ENCODE results near the gene LEP.

Gene LEP

DNA sequence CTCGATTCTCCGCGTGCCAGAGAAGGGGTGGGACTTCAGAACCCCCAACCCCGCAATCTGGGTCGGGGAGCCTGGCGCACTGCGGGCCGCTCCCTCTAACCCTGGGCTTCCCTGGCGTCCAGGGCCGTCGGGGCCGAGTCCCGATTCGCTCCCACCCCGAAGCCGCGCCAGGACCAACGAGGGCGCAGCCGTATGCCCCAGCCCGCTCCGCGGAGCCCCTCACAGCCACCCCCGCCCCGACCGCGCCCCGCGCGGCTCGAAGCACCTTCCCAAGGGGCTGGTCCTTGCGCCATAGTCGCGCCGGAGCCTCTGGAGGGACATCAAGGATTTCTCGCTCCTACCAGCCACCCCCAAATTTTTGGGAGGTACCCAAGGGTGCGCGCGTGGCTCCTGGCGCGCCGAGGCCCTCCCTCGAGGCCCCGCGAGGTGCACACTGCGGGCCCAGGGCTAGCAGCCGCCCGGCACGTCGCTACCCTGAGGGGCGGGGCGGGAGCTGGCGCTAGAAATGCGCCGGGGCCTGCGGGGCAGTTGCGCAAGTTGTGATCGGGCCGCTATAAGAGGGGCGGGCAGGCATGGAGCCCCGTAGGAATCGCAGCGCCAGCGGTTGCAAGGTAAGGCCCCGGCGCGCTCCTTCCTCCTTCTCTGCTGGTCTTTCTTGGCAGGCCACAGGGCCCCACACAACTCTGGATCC is at the start of gene LEP:
Gene LEP (plus strand): TSS at position 583 of the 691 bp plus-strand sequence. CDS start 10,741 bp downstream, outside the sequence.
- no peak within 1 kb of the TSS for H3K4me3 ChIP-seq (ENCODE audit: low read depth, low read length)
- TF ChIP-seq, protein P1, sequence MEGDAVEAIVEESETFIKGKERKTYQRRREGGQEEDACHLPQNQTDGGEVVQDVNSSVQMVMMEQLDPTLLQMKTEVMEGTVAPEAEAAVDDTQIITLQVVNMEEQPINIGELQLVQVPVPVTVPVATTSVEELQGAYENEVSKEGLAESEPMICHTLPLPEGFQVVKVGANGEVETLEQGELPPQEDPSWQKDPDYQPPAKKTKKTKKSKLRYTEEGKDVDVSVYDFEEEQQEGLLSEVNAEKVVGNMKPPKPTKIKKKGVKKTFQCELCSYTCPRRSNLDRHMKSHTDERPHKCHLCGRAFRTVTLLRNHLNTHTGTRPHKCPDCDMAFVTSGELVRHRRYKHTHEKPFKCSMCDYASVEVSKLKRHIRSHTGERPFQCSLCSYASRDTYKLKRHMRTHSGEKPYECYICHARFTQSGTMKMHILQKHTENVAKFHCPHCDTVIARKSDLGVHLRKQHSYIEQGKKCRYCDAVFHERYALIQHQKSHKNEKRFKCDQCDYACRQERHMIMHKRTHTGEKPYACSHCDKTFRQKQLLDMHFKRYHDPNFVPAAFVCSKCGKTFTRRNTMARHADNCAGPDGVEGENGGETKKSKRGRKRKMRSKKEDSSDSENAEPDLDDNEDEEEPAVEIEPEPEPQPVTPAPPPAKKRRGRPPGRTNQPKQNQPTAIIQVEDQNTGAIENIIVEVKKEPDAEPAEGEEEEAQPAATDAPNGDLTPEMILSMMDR (IDR thresholded peaks at IDR 0.05; ENCODE audit: insufficient read depth, low read depth, low read length, missing control alignments), result no peak
- no peak for DNase-seq (ENCODE audit: low read depth)

DNA sequence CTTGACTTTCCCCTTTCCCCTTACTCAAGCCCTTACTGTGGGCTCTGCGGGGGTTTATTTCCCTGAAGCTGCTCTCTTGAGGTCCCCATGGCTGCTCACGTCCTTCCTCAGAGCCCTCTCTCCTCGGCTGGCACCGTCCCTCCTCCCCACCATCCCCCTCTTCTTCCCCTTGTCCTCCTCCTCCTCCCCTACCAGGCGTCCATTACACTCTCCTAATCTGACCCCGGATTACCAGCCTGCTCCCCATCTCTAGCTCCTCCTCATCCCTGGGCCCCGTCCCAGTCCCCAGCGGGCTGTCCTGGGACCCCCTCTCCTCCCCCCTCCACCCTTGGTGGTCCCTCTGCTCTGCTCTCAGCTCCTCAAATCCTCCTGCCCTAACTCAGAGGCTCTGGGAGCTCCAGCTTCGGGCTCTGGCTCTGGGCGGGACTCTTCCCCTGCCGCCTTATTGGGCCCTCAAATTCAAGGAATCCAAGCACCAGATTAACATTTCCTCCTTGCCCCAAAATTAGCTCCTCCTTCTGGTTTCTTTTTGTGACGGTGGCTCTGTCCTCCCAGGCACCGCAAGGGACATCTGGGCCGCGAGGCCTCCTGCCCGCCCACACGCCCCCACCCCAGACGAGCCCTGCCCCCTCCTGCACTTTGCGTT is 48.5 kb upstream of the LEP start:
- TF ChIP-seq, protein P1 (IDR thresholded peaks at IDR 0.05; ENCODE audit: insufficient read depth, low read depth, low read length, missing control alignments), result no peak
- DNase-seq (ENCODE audit: low read depth), result no peak
- H3K4me3 ChIP-seq (ENCODE audit: low read depth, low read length), result no peak overlapping the region

DNA sequence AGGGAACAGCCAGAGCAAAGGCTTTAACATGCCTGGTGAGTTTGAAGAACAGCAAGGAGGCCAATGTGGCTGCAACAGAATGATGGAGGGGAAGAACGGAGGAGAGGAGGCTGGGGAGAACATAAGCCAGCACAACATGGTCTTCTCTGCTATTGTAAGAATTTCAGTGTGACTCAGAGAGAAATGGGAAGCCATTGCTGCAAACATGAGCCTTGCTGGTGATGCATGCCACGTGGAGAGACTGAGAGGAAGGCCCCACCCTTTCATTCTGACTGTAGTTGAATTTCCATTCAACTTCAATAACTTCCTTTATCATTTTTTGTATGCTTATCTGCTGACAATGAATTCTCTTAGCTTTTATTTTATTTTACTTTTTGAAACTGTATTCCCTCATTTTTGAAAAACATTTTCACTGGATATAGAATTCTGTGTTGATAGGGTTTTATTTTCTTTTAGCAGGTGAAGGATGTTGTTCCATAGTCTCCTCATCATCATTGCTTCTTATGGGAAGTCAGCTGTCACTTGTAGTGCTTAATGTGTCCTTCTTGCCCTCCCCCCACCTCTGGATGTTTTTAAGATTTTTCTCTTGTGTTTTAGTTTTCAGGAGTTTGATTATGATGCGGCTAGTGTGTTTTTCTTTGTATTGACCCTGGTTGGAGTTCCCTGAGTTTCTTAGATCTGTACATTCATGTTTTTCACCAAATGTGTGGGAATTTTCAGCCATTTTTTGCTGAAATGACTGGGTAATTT is 46.4 kb upstream of the LEP start:
- no peak for DNase-seq (ENCODE audit: low read depth)
- no peak overlapping the region for H3K4me3 ChIP-seq (ENCODE audit: low read depth, low read length)
- TF ChIP-seq, protein P1 (IDR thresholded peaks at IDR 0.05; ENCODE audit: insufficient read depth, low read depth, low read length, missing control alignments), result no peak

DNA sequence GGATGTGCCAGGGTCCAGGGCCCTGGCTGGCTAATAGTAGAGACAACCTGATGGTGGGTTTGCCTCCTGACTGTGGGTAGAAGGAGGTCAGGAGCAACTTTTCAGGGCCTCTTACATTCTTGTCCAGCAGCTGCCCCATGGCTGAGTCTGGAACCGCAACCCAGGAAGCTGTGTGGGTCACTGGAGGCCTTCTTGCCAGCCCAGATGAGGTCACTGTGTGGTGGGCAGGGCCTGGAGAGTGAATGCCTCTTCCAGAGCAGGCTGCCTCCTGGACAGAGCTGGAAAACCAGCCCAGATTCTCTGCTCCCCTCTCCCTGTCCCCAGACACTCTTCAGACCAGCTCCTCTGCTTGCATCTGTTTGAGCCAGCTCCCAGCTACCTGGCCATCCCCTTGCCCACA is 43.5 kb upstream of the LEP start:
- TF ChIP-seq, protein P1 (IDR thresholded peaks at IDR 0.05; ENCODE audit: insufficient read depth, low read depth, low read length, missing control alignments), result no peak
- H3K4me3 ChIP-seq (ENCODE audit: low read depth, low read length), result no peak overlapping the region
- DNase-seq (ENCODE audit: low read depth), result no peak

DNA sequence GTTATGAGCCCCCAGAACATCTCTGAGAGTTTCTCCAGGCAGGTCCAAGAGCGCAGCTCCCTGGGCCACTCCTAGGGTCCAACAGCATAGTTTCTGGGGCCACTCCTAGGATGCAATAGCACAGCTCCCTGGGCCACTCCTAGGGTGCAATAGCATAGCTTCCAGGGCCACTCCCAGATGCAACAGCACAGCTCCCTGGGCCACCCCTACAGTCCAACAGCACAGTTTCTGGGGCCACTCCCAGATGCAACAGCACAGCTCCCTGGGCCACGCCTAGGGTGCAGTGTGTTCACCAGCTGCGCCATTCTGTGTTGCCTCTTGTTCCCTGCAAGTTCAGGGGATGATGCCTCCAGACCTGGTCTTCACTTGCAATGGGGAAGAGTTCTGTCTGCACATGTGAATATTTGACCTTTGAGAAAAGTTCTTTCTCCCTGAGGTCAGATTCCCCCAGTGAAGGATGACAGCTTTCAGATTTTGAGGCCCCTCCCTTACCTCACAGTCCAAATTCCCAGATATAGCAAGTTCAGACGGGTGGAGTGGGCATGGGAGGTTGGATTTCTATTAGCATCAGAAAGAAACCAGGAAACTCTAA is 43.0 kb upstream of the LEP start:
- DNase-seq (ENCODE audit: low read depth), result no peak
- TF ChIP-seq, protein P1 (IDR thresholded peaks at IDR 0.05; ENCODE audit: insufficient read depth, low read depth, low read length, missing control alignments), result no peak

DNA sequence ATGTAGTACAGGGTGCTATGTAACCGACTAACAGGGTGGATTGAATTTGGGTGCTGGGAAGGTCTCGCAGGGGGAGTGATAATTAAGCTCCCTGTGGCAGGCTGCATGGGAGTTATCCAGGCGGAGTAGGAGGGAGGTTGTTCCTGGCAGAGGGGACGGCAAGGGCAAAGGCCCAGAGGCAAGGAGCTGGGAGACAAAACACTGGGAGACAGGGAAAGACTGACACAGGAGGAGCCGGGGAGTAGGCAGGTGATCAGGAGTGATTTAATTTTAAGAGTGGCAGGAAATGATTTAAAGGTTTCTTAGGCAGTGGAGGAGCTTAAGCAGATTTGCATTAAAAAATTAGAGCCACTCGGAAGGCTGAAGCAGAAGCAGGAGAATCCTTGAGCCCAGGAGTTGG is 40.7 kb upstream of the LEP start:
- H3K4me3 ChIP-seq (ENCODE audit: low read depth, low read length), result no peak overlapping the region
- TF ChIP-seq, protein P1 (IDR thresholded peaks at IDR 0.05; ENCODE audit: insufficient read depth, low read depth, low read length, missing control alignments), result no peak
- no peak for DNase-seq (ENCODE audit: low read depth)

More for the DNA sequence above, 43.0 kb upstream of the LEP start:
- H3K4me3 ChIP-seq (ENCODE audit: low read depth, low read length), result no peak overlapping the region

Measured in GM12865 (cell line).